BE2C (cell line): ENCODE data around the gene SLC26A5.

Experiments used
- DNase-seq: peaks from one replicate; pipeline ENCODE4 v3.0.0-alpha.2; 2020
- H3K27me3 ChIP-seq: fragments of 250-450 bp; sonication (Bioruptor Pico); 2 replicates; pipeline ENCODE4 v1.5.1; 2020; ENCODE audit warnings: mild to moderate bottlenecking
- H3K36me3 ChIP-seq: fragments of 250-450 bp; sonication (Bioruptor Pico); 2 replicates; pipeline ENCODE4 v1.5.1; 2020; ENCODE audit warnings: mild to moderate bottlenecking
- H3K4me1 ChIP-seq: fragments of 250-450 bp; sonication (Bioruptor Pico); 2 replicates; pipeline ENCODE4 v1.5.1; 2020
- H3K4me3 ChIP-seq: 2 replicates; pipeline ENCODE4 v1.5.1; 2011; ENCODE audit warnings: low read depth, low read length
- H3K9me3 ChIP-seq: fragments of 250-450 bp; sonication (Bioruptor Pico); 2 replicates; pipeline ENCODE4 v1.5.1; 2020
- TF ChIP-seq, protein P1 (sequence below): IDR thresholded peaks from 2 replicates; pipeline ENCODE4 v1.5.1; 2012; ENCODE audit warnings: mild to moderate bottlenecking, low read depth, low read length

SLC26A5 gene

DNA sequence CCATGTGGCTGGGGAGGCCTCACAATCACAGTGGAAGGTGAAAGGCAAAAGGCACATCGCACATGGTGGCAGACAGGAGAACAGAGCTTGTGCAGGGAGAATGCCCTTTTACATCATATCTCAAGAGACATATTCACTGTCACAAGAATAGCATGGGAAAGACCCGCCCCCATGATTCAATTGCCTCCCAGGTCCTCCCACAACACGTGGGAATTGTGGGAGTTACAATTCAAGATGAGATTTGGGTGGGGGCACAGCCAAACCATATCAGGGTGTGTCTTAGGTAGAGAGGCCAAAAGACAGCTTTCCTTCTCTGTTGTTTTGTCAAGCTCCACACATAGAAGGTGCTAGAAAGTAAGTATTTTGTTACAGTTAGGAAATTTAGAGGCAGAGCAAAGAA is 20.8 kb upstream of the SLC26A5 start:
- H3K36me3 ChIP-seq: peaks cover 4% of the 10 kb centered on the region
- TF ChIP-seq, protein P1, sequence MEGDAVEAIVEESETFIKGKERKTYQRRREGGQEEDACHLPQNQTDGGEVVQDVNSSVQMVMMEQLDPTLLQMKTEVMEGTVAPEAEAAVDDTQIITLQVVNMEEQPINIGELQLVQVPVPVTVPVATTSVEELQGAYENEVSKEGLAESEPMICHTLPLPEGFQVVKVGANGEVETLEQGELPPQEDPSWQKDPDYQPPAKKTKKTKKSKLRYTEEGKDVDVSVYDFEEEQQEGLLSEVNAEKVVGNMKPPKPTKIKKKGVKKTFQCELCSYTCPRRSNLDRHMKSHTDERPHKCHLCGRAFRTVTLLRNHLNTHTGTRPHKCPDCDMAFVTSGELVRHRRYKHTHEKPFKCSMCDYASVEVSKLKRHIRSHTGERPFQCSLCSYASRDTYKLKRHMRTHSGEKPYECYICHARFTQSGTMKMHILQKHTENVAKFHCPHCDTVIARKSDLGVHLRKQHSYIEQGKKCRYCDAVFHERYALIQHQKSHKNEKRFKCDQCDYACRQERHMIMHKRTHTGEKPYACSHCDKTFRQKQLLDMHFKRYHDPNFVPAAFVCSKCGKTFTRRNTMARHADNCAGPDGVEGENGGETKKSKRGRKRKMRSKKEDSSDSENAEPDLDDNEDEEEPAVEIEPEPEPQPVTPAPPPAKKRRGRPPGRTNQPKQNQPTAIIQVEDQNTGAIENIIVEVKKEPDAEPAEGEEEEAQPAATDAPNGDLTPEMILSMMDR: no peak
- no peaks in the 10 kb centered on the region for H3K9me3 ChIP-seq
- peak; percentile 25 for DNase-seq
- H3K4me1 ChIP-seq: no peaks in the 10 kb centered on the region; the same call in 1 of the 2 replicates
- no peak overlapping the region for H3K4me3 ChIP-seq
- no peaks in the 10 kb centered on the region for H3K27me3 ChIP-seq

- Histone ChIP-seq H3K4me3 (no peak overlapping the region), H3K36me3 (no peaks in the 10 kb centered on the region), H3K4me1 (no peaks in the 10 kb centered on the region), H3K9me3 (no peaks in the 10 kb centered on the region; the same call in 1 of the 2 replicates), H3K27me3 (peaks cover under 1% of the 10 kb centered on the region)
- no peak for DNase-seq
- TF ChIP-seq, protein P1: no peak
These were observed 16.4 kb upstream of the SLC26A5 start for GRCh38 chr7:103462358-103462757.

- TF ChIP-seq, protein P1: peak; percentile 97
- Histone ChIP-seq H3K9me3 (no peaks in the 10 kb centered on the region; the same call in 1 of the 2 replicates), H3K4me1 (peaks cover 3% of the 10 kb centered on the region; the same call in 1 of the 2 replicates), H3K27me3 (peaks cover 37% of the 10 kb centered on the region), H3K36me3 (no peaks in the 10 kb centered on the region), H3K4me3 (no peak overlapping the region)
- DNase-seq: peak; percentile 76
These were observed 1.3 kb upstream of the SLC26A5 start for GRCh38 chr7:103447073-103447960.

- Histone ChIP-seq H3K9me3 (no peaks in the 10 kb centered on the region), H3K27me3 (peaks cover 28% of the 10 kb centered on the region), H3K4me3 (peak overlapping the region; percentile 61), H3K36me3 (no peaks in the 10 kb centered on the region), H3K4me1 (peaks cover 3% of the 10 kb centered on the region; the same call in 1 of the 2 replicates)
- TF ChIP-seq, protein P1: no peak
- DNase-seq: peak; percentile 61
These were observed 569 bp downstream of the SLC26A5 start for GRCh38 chr7:103445228-103446048.

DNA sequence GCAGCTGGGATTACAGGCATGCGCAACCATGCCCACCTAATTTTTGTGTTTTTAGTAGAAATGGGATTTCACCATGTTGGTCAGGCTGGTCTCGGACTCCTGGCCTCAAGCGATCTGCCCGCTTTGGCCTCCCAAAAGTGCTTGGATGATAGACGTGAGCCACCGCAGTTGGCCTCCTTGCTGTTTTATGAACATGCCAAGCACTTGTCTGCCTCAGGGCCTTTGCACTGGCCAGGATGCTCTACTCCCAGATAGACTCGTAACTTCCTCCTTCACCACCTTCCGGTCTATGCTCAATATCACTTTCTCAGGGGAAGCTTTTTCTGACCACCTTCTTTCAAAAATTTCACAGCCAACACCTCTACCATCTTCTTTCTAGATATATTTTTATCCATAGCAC is 6.3 kb downstream of the SLC26A5 start:
- Histone ChIP-seq H3K9me3 (no peaks in the 10 kb centered on the region), H3K27me3 (peaks cover 5% of the 10 kb centered on the region), H3K4me1 (no peaks in the 10 kb centered on the region), H3K36me3 (no peaks in the 10 kb centered on the region), H3K4me3 (no peak overlapping the region)
- DNase-seq: no peak
- TF ChIP-seq, protein P1: no peak
